DOHH2 (cell line): ENCODE results near the gene CD207.
"Not testable (repeated sequence)": the region's sequence is repeated elsewhere in the genome, so short reads cannot be mapped to it uniquely, and the experiment has no call there.

ENCODE experiments used
- H3F3A ChIP-seq: fragments of 200-600 bp; sonication (generic), shearing (Covaris generic); 2 replicates; pipeline ENCODE4 v1.6.0; 2016; ENCODE audit warnings: antibody characterized with exemption, mild to moderate bottlenecking; ENCODE audit not compliant: control insufficient read depth, insufficient read depth
- H3K27ac ChIP-seq: fragments of 200-600 bp; sonication (generic); 2 replicates; pipeline ENCODE4 v1.5.1; 2014; ENCODE audit warnings: low read depth, mild to moderate bottlenecking, low read length, moderate library complexity
- H3K27me3 ChIP-seq: fragments of 200-600 bp; sonication (generic); 2 replicates; pipeline ENCODE4 v1.6.1; 2014; ENCODE audit warnings: mild to moderate bottlenecking, low read length, mixed read lengths; ENCODE audit not compliant: control insufficient read depth
- H3K36me3 ChIP-seq: fragments of 200-600 bp; sonication (generic); 2 replicates; pipeline ENCODE4 v1.6.1; 2014; ENCODE audit warnings: mild to moderate bottlenecking, low read length, moderate library complexity, mixed read lengths; ENCODE audit not compliant: control insufficient read depth
- H3K4me1 ChIP-seq: fragments of 200-600 bp; sonication (generic); 2 replicates; pipeline ENCODE4 v1.6.1; 2014; ENCODE audit warnings: mild to moderate bottlenecking, low read length, mixed read lengths; ENCODE audit not compliant: control insufficient read depth
- H3K4me2 ChIP-seq: fragments of 200-600 bp; sonication (generic); 2 replicates; pipeline ENCODE4 v1.6.0; 2014; ENCODE audit warnings: mild to moderate bottlenecking, low read length, moderate library complexity
- H3K4me3 ChIP-seq: fragments of 200-600 bp; sonication (generic); 2 replicates; pipeline ENCODE4 v1.5.1; 2014; ENCODE audit warnings: mild to moderate bottlenecking, low read length, mixed read lengths
- H3K79me2 ChIP-seq: fragments of 200-600 bp; sonication (generic); 2 replicates; pipeline ENCODE4 v1.6.1; 2014; ENCODE audit warnings: mild to moderate bottlenecking, low read length, mixed read lengths; ENCODE audit not compliant: control insufficient read depth
- H3K9me2 ChIP-seq: fragments of 200-600 bp; sonication (generic); replicated peaks from 2 replicates; pipeline ENCODE4 v1.6.1; 2014; ENCODE audit warnings: mild to moderate bottlenecking, low read length, mixed read lengths; ENCODE audit not compliant: control insufficient read depth
- H3K9me3 ChIP-seq: fragments of 200-600 bp; sonication (generic); 2 replicates; pipeline ENCODE4 v1.6.1; 2014; ENCODE audit warnings: antibody characterized with exemption, low read length, mixed read lengths; ENCODE audit not compliant: control insufficient read depth, insufficient read depth
- H4K20me1 ChIP-seq: fragments of 200-600 bp; sonication (generic); 2 replicates; pipeline ENCODE4 v1.6.0; 2014; ENCODE audit warnings: low read depth, mild to moderate bottlenecking, antibody characterized with exemption, low read length, moderate library complexity; ENCODE audit not compliant: control insufficient read depth, insufficient read depth
- EZH2phosphoT487 ChIP-seq: fragments of 200-600 bp; sonication (generic); IDR thresholded peaks from 2 replicates; pipeline ENCODE4 v1.6.1; 2017; ENCODE audit warnings: borderline replicate concordance, mild to moderate bottlenecking, antibody characterized with exemption, low read length, moderate library complexity, mixed read lengths
- TF ChIP-seq, protein P1 (sequence below): fragments of 200-600 bp; sonication (generic); IDR thresholded peaks from one replicate; pipeline ENCODE4 v1.5.1; 2014; ENCODE audit warnings: antibody characterized with exemption, mild to moderate bottlenecking, low read depth, low read length; ENCODE audit not compliant: poor library complexity, severe bottlenecking

Gene CD207

GRCh38 chr2:70801607-70802263, 33.9 kb downstream of the CD207 start:
- no peaks in the 10 kb centered on the region for H3K36me3 ChIP-seq
- H3K79me2 ChIP-seq = no peaks in the 10 kb centered on the region
- no peaks in the 10 kb centered on the region for H3K4me1 ChIP-seq
- no peaks in the 10 kb centered on the region for H3F3A ChIP-seq
- no peaks in the 10 kb centered on the region for H4K20me1 ChIP-seq
- peaks cover 5% of the 10 kb centered on the region; the same call in 1 of the 2 replicates for H3K27me3 ChIP-seq
- H3K9me2 ChIP-seq = no peaks in the 10 kb centered on the region
- TF ChIP-seq EZH2phosphoT487 = no peak
- TF ChIP-seq, protein P1, sequence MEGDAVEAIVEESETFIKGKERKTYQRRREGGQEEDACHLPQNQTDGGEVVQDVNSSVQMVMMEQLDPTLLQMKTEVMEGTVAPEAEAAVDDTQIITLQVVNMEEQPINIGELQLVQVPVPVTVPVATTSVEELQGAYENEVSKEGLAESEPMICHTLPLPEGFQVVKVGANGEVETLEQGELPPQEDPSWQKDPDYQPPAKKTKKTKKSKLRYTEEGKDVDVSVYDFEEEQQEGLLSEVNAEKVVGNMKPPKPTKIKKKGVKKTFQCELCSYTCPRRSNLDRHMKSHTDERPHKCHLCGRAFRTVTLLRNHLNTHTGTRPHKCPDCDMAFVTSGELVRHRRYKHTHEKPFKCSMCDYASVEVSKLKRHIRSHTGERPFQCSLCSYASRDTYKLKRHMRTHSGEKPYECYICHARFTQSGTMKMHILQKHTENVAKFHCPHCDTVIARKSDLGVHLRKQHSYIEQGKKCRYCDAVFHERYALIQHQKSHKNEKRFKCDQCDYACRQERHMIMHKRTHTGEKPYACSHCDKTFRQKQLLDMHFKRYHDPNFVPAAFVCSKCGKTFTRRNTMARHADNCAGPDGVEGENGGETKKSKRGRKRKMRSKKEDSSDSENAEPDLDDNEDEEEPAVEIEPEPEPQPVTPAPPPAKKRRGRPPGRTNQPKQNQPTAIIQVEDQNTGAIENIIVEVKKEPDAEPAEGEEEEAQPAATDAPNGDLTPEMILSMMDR = no peak
- 0 out of 2 replicates have a peak, but pooled peaks cover 3% of the 10 kb centered on the region for H3K9me3 ChIP-seq
- H3K4me2 ChIP-seq = no peak overlapping the region
- H3K27ac ChIP-seq = no peak overlapping the region
- H3K4me3 ChIP-seq = no peak overlapping the region

DNA sequence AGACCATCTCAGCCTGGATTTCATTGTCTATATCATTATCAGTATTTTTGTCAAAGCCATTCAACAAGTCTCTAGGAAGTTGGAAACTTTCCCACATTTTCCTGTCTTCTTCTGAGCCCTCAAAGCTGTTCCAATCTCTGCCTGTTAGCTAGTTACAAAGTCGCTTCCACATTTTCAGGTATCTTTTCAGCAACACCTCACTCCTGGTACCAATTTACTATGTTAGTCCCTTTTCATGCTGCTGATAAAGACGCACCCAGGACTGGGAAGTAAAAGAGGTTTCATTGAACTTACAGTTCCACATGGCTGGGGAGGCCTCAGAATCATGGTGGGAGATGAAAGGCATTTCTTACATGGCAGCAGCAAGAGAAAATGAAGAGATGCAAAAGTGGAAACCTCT, 35.9 kb downstream of the CD207 start:
- no peak for TF ChIP-seq EZH2phosphoT487
- TF ChIP-seq, protein P1 = no peak
- Histone ChIP-seq H3K9me3 (0 out of 2 replicates have a peak, but pooled peaks cover 3% of the 10 kb centered on the region), H3K4me1 (no peaks in the 10 kb centered on the region), H3K9me2 (no peaks in the 10 kb centered on the region), H3K4me3 (no peak overlapping the region), H4K20me1 (no peaks in the 10 kb centered on the region), H3K27me3 (peaks cover 5% of the 10 kb centered on the region; the same call in 1 of the 2 replicates), H3K27ac (no peak overlapping the region), H3K36me3 (no peaks in the 10 kb centered on the region), H3K79me2 (no peaks in the 10 kb centered on the region), H3K4me2 (no peak overlapping the region), H3F3A (no peaks in the 10 kb centered on the region)

DNA sequence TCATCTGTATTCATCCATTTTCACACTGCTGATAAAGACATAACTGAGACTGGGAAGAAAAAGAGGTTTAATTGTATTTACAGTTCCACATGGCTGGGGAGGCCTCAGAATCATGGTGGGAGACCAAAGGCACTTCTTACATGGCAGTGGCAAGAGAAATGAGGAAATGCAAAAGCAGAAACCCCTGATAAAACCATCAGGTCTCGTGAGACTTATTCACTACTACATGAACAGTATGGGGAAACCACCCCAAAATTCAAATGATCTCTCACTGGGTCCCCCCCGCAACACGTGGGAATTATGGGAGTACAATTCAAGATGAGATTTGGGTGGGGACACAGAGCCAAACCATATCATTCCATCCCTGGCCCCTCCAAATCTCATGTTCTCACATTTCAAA, 37.6 kb downstream of the CD207 start:
- not testable (repeated sequence) for H3F3A ChIP-seq, H3K27ac ChIP-seq, H3K9me2 ChIP-seq, H4K20me1 ChIP-seq, H3K36me3 ChIP-seq, H3K4me2 ChIP-seq, H3K9me3 ChIP-seq, H3K4me1 ChIP-seq, H3K27me3 ChIP-seq, H3K79me2 ChIP-seq, H3K4me3 ChIP-seq

- Histone ChIP-seq H3F3A (no peaks in the 10 kb centered on the region), H3K4me3 (no peak overlapping the region), H3K4me1 (no peaks in the 10 kb centered on the region), H3K4me2 (no peak overlapping the region), H3K79me2 (no peaks in the 10 kb centered on the region), H3K9me3 (0 out of 2 replicates have a peak, but pooled peaks cover 3% of the 10 kb centered on the region), H3K9me2 (no peaks in the 10 kb centered on the region), H3K27ac (no peak overlapping the region), H3K27me3 (peaks cover 5% of the 10 kb centered on the region; the same call in 1 of the 2 replicates), H3K36me3 (no peaks in the 10 kb centered on the region), H4K20me1 (no peaks in the 10 kb centered on the region)
- TF ChIP-seq, protein P1 = no peak
- no peak for TF ChIP-seq EZH2phosphoT487
Measured at GRCh38 chr2:70797506-70797905, 38.1 kb downstream of the CD207 start.
